K562 (cell line): Measurements from ENCODE around the gene CHAT. TPM values are rescaled to one million over a fixed set of nuclear protein-coding genes. Genes with fewer than 3 reads are reported as not detected.

Experiments used
- ARID1B ChIP-seq: fragments of 450-650 bp; IDR thresholded peaks from 2 replicates; pipeline ENCODE4 v1.6.1; 2016; ENCODE audit warnings: antibody characterized with exemption, mild to moderate bottlenecking, inconsistent platforms
- BCOR ChIP-seq: fragments of 450-650 bp; IDR thresholded peaks from 2 replicates; pipeline ENCODE4 v1.6.1; 2016
- CBFB ChIP-seq: sonication (generic); formaldehyde crosslinking; IDR thresholded peaks from 2 replicates; pipeline ENCODE4 v1.4.0; 2020; ENCODE audit warnings: mild to moderate bottlenecking, missing genetic modification reagents
- CREB3 ChIP-seq: fragments of 450-650 bp; conservative IDR thresholded peaks from 2 replicates; pipeline ENCODE4 v1.6.1; 2016; ENCODE audit warnings: missing genetic modification characterization, low read depth, mild to moderate bottlenecking, missing compliant biosample characterization, moderate library complexity
- ETV1 ChIP-seq: fragments of 450-650 bp; conservative IDR thresholded peaks from 2 replicates; pipeline ENCODE4 v1.6.1; 2016; ENCODE audit warnings: missing genetic modification characterization, control low read depth, low read depth, missing compliant biosample characterization
- HDAC2 ChIP-seq: fragments of 450-650 bp; IDR thresholded peaks from 2 replicates; pipeline ENCODE4 v1.6.1; 2016; ENCODE audit warnings: mild to moderate bottlenecking
- MED1 ChIP-seq: sonication (generic); formaldehyde crosslinking; IDR thresholded peaks from 2 replicates; pipeline ENCODE4 v1.8.1; 2023; ENCODE audit warnings: missing genetic modification reagents, borderline replicate concordance
- NR2C2 ChIP-seq, 2 experiments: fragments of 200-800 bp in 1 of 2; sonication (Bioruptor generic) in 1 of 2; sonication (generic) in 1 of 2; formaldehyde crosslinking in 1 of 2; IDR thresholded peaks; 2 replicates each; pipeline versions ENCODE4 v1.6.1 to v1.8.0; 2016 to 2022; ENCODE audit warnings: mild to moderate bottlenecking in 1 of 2, missing compliant biosample characterization in 1 of 2, missing genetic modification characterization in 1 of 2, missing genetic modification reagents in 1 of 2
- NUFIP1 ChIP-seq: fragments of 450-650 bp; IDR thresholded peaks from 2 replicates; pipeline ENCODE4 v1.6.1; 2018; ENCODE audit not compliant: partially characterized antibody
- PATZ1 ChIP-seq: fragments of 250-450 bp; sonication (Bioruptor Pico); IDR thresholded peaks from 2 replicates; pipeline ENCODE4 v1.5.0; 2020; ENCODE audit warnings: mild to moderate bottlenecking, borderline replicate concordance
- PHF8 ChIP-seq: fragments of 200-600 bp; sonication (generic); IDR thresholded peaks from 2 replicates; pipeline ENCODE4 v1.6.1; 2012; ENCODE audit warnings: mixed run types, mild to moderate bottlenecking, inconsistent platforms, low read length, moderate library complexity, borderline replicate concordance
- SIRT6 ChIP-seq: IDR thresholded peaks from one replicate; pipeline ENCODE4 v1.6.1; 2012; ENCODE audit warnings: low read depth, mild to moderate bottlenecking, control low read depth, inconsistent platforms, low read length, moderate library complexity
- SMAD4 ChIP-seq: fragments of 250-450 bp; sonication (Bioruptor Pico); conservative IDR thresholded peaks from 2 replicates; pipeline ENCODE4 v1.8.0; 2021; ENCODE audit warnings: inconsistent platforms, mild to moderate bottlenecking, moderate library complexity
- SMARCA5 ChIP-seq: fragments of 450-650 bp; IDR thresholded peaks from 2 replicates; pipeline ENCODE4 v1.6.1; 2016
- SNAPC5 ChIP-seq: fragments of 250-450 bp; sonication (Bioruptor Pico); IDR thresholded peaks from 2 replicates; pipeline ENCODE4 v1.8.0; 2021; ENCODE audit warnings: moderate library complexity, mild to moderate bottlenecking, inconsistent platforms
- SRSF3 ChIP-seq: fragments of 200-400 bp; formaldehyde crosslinking; IDR thresholded peaks from 2 replicates; pipeline ENCODE4 v1.6.1; 2016; ENCODE audit warnings: mild to moderate bottlenecking, low read length, moderate library complexity; ENCODE audit not compliant: insufficient read depth
- STAG1 ChIP-seq: sonication (generic); formaldehyde crosslinking; IDR thresholded peaks from 2 replicates; pipeline ENCODE4 v1.5.0; 2020; ENCODE audit warnings: missing genetic modification reagents, borderline replicate concordance
- STAT5B ChIP-seq: fragments of 250-450 bp; sonication (Bioruptor Pico); IDR thresholded peaks from 2 replicates; pipeline ENCODE4 v1.8.0; 2021; ENCODE audit warnings: mild to moderate bottlenecking, inconsistent platforms
- VEZF1 ChIP-seq: fragments of 200-800 bp; sonication (Bioruptor generic); IDR thresholded peaks from 2 replicates; pipeline ENCODE4 v1.6.1; 2017; ENCODE audit warnings: missing genetic modification characterization, missing compliant biosample characterization
- polyA plus RNA-seq, 8 experiments: library from polyadenylated mRNA; depleted of rRNA in 4 of 8; stranded (reverse) in 5 of 8; unstranded in 3 of 8; fragments of >200 nt; fragmentation: Nextera tagmentation in 2 of 8; fragmentation: Illumina TruSeq in 1 of 8; extraction: Ambion mirVana in 2 of 8; extraction: Trizol in 1 of 8; gene quantifications; 2 replicates each; pipeline versions ENCODE4 v1.2.1 to v1.2.3, GENCODE V29; 2011 to 2014; ENCODE audit warnings: inconsistent platforms in 1 of 8, missing spikeins in 1 of 8
- total RNA-seq, 7 experiments: library from RNA; depleted of rRNA in 6 of 7; stranded (reverse); fragments of >200 nt in 6 of 7; fragmentation: Illumina TruSeq in 2 of 7; extraction: Trizol in 2 of 7; gene quantifications; 2 replicates each; pipeline versions ENCODE4 v1.2.1 to v1.2.3, GENCODE V29; 2011 to 2021; ENCODE audit warnings: low replicate concordance in 1 of 7

Gene CHAT
- total and polyA plus RNA-seq, 9 of the 15 experiments (the other 6 are each of a cell fraction or from before 2014, with no cell fraction given): not detected

- TF ChIP-seq STAT5B (no peak), SNAPC5 (CRISPR knock-in tag) (no peak), NUFIP1 (no peak), SIRT6 (no peak), NR2C2 (CRISPR knock-in tag; IDR thresholded peaks at IDR 0.05) (peak; percentile 68; the same call in 1 of the 2 replicates), NR2C2 (tag; IDR thresholded peaks at IDR 0.05) (no peak), STAG1 (peak; percentile 56; the same call in 1 of the 2 replicates), MED1 (CRISPR knock-in tag) (no peak), HDAC2 (peak; percentile 65; the same call in 1 of the 2 replicates), ARID1B (no peak), PHF8 (no peak), VEZF1 (peak; percentile 64), SMAD4 (peak; percentile 69), SRSF3 (no peak), PATZ1 (CRISPR knock-in tag) (no peak), ETV1 (no peak; the same call in 1 of the 2 replicates), BCOR (no peak), CBFB (CRISPR knock-in tag) (peak; percentile 84; the same call in 1 of the 2 replicates), CREB3 (tag) (peak; percentile 66; the same call in 1 of the 2 replicates), SMARCA5 (no peak)
- TF ChIP-seq, all 486 proteins: peak for 64
Measured at GRCh38 chr10:49606981-49607535, 6.8 kb upstream of the CHAT start (continued).
